Loucy (cell line): ENCODE data around the gene TRIM29.
"Not testable (repeated sequence)": the region's sequence is repeated elsewhere in the genome, so short reads cannot be mapped to it uniquely, and the experiment has no call there.

Source experiments
- EZH2phosphoT487 ChIP-seq: fragments of 200-600 bp; IDR thresholded peaks from 2 replicates; pipeline ENCODE4 v1.6.1; 2018; ENCODE audit warnings: antibody characterized with exemption, mild to moderate bottlenecking, moderate library complexity, borderline replicate concordance
- TF ChIP-seq, protein P1 (sequence below): fragments of 200-600 bp; sonication (generic); conservative IDR thresholded peaks from 2 replicates; pipeline ENCODE4 v1.5.1; 2014; ENCODE audit warnings: mild to moderate bottlenecking, antibody characterized with exemption, low read length

GRCh38 chr11:120180063-120180462 is 42.1 kb upstream of the TRIM29 start:
- TF ChIP-seq, protein P1, sequence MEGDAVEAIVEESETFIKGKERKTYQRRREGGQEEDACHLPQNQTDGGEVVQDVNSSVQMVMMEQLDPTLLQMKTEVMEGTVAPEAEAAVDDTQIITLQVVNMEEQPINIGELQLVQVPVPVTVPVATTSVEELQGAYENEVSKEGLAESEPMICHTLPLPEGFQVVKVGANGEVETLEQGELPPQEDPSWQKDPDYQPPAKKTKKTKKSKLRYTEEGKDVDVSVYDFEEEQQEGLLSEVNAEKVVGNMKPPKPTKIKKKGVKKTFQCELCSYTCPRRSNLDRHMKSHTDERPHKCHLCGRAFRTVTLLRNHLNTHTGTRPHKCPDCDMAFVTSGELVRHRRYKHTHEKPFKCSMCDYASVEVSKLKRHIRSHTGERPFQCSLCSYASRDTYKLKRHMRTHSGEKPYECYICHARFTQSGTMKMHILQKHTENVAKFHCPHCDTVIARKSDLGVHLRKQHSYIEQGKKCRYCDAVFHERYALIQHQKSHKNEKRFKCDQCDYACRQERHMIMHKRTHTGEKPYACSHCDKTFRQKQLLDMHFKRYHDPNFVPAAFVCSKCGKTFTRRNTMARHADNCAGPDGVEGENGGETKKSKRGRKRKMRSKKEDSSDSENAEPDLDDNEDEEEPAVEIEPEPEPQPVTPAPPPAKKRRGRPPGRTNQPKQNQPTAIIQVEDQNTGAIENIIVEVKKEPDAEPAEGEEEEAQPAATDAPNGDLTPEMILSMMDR = not testable (repeated sequence)
- TF ChIP-seq EZH2phosphoT487 = not testable (repeated sequence)
